ENCODE results near the gene PRX. TPM values are rescaled to one million over a fixed set of nuclear protein-coding genes. Genes with fewer than 3 reads are reported as not detected.

The PRX gene
- total and polyA plus RNA-seq, 9 of the 15 experiments (the other 6 are each of a cell fraction or from before 2014, with no cell fraction given), result 0.65 to 3.5 (median 1.7) TPM; not detected in 2

- no peak for TF ChIP-seq CLOCK (CRISPR knock-in tag; IDR thresholded peaks at IDR 0.05; ENCODE audit: borderline replicate concordance)
- TF ChIP-seq ZNF263 (CRISPR knock-in tag; IDR thresholded peaks at IDR 0.05; ENCODE audit: borderline replicate concordance), result no peak; the same call in 1 of the 2 replicates
- TF ChIP-seq YY1 (IDR thresholded peaks at IDR 0.05; ENCODE audit: borderline replicate concordance in 1 of 3, control insufficient read depth in 1 of 3, extremely low read depth in 1 of 3, insufficient read depth in 3 of 3, insufficient read length in 1 of 3, insufficient replicate concordance in 2 of 3, low read depth in 1 of 3, low read length in 2 of 3), result peak in 1 of 3 experiments; percentile 64
- TF ChIP-seq KAT7 (CRISPR knock-in tag; IDR thresholded peaks at IDR 0.05; ENCODE audit: borderline replicate concordance), result 0 out of 2 replicates have a peak, but pooled peaks have one; percentile 83
- TF ChIP-seq ZBTB34 (CRISPR knock-in tag; IDR thresholded peaks at IDR 0.05), result no peak
- no peak for TF ChIP-seq MYBL2 (IDR thresholded peaks at IDR 0.05; ENCODE audit: low read depth)
- TF ChIP-seq MYBL2 (CRISPR knock-in tag; IDR thresholded peaks at IDR 0.05; ENCODE audit: borderline replicate concordance), result no peak
- TF ChIP-seq ZNF609 (CRISPR knock-in tag; IDR thresholded peaks at IDR 0.05; ENCODE audit: borderline replicate concordance), result 0 out of 2 replicates have a peak, but pooled peaks have one; percentile 68
- TF ChIP-seq TCF7L2 (IDR thresholded peaks at IDR 0.05; ENCODE audit: low read depth, low read length), result no peak
- TF ChIP-seq TAF15 (IDR thresholded peaks at IDR 0.05; ENCODE audit: low read depth, low read length), result no peak
- TF ChIP-seq THRA (IDR thresholded peaks at IDR 0.05), result no peak
Measured at GRCh38 chr19:40420766-40421765, 7.9 kb upstream of the PRX start (continued).
